H9 (cell line): ENCODE data around the gene SF3A2. TPM values are rescaled to one million over a fixed set of nuclear protein-coding genes. Genes with fewer than 3 reads are reported as not detected.
"Not testable (repeated sequence)": the region's sequence is repeated elsewhere in the genome, so short reads cannot be mapped to it uniquely, and the experiment has no call there.

Source experiments
- DNase-seq: peaks from one replicate; pipeline ENCODE4 v3.0.0-alpha.2; 2017
- H2AFZ ChIP-seq: one replicate; pipeline ENCODE4 v1.6.1; 2013; ENCODE audit warnings: mild to moderate bottlenecking, low read length, control low read depth, moderate library complexity
- H2AK5ac ChIP-seq: 2 replicates; pipeline ENCODE4 v1.6.1; 2013; ENCODE audit warnings: low read length, control low read depth, mixed read lengths; ENCODE audit not compliant: insufficient read length
- H2BK120ac ChIP-seq: one replicate; pipeline ENCODE4 v1.6.1; 2013; ENCODE audit warnings: low read depth, mild to moderate bottlenecking, low read length, control low read depth, inconsistent platforms; ENCODE audit not compliant: poor library complexity, severe bottlenecking
- H2BK12ac ChIP-seq: 2 replicates; pipeline ENCODE4 v1.6.1; 2013; ENCODE audit warnings: low read length, control low read depth, mixed read lengths, low read depth; ENCODE audit not compliant: insufficient read length
- H2BK15ac ChIP-seq: 2 replicates; pipeline ENCODE4 v1.6.1; 2013; ENCODE audit warnings: low read depth, low read length, control low read depth
- H2BK20ac ChIP-seq: one replicate; pipeline ENCODE4 v1.6.1; 2013; ENCODE audit warnings: low read depth, mild to moderate bottlenecking, low read length, control low read depth, inconsistent platforms; ENCODE audit not compliant: poor library complexity, severe bottlenecking
- H2BK5ac ChIP-seq: 2 replicates; pipeline ENCODE4 v1.6.1; 2013; ENCODE audit warnings: low read length, control low read depth, mixed read lengths; ENCODE audit not compliant: insufficient read length
- H3K14ac ChIP-seq: 2 replicates; pipeline ENCODE4 v1.6.1; 2013; ENCODE audit warnings: low read length, control low read depth; ENCODE audit not compliant: insufficient read depth
- H3K18ac ChIP-seq: 2 replicates; pipeline ENCODE4 v1.6.1; 2013; ENCODE audit warnings: low read depth, mild to moderate bottlenecking, mixed read lengths, low read length, control low read depth; ENCODE audit not compliant: insufficient read length
- H3K23ac ChIP-seq: 2 replicates; pipeline ENCODE4 v1.6.1; 2013; ENCODE audit warnings: low read length, control low read depth, mixed read lengths, low read depth; ENCODE audit not compliant: insufficient read length
- H3K23me2 ChIP-seq: 2 replicates; pipeline ENCODE4 v1.6.1; 2013; ENCODE audit warnings: low read depth, mild to moderate bottlenecking, mixed read lengths, low read length, control low read depth; ENCODE audit not compliant: insufficient read length, poor library complexity, severe bottlenecking
- H3K27ac ChIP-seq: 2 replicates; pipeline ENCODE4 v1.5.1; 2013; ENCODE audit warnings: low read length, control low read depth, mixed read lengths, low read depth; ENCODE audit not compliant: insufficient read length
- H3K27me3 ChIP-seq: 2 replicates; pipeline ENCODE4 v1.6.1; 2013; ENCODE audit warnings: low read length, control low read depth, inconsistent platforms; ENCODE audit not compliant: insufficient read depth
- H3K4ac ChIP-seq: 2 replicates; pipeline ENCODE4 v1.6.1; 2013; ENCODE audit warnings: low read depth, mild to moderate bottlenecking, control low read depth, inconsistent platforms, low read length, moderate library complexity
- H3K4me1 ChIP-seq: 2 replicates; pipeline ENCODE4 v1.6.1; 2013; ENCODE audit warnings: low read length, control low read depth, inconsistent platforms; ENCODE audit not compliant: insufficient read depth
- H3K4me2 ChIP-seq: 2 replicates; pipeline ENCODE4 v1.6.1; 2013; ENCODE audit warnings: low read length, control low read depth, mixed read lengths; ENCODE audit not compliant: insufficient read length, insufficient read depth
- H3K56ac ChIP-seq: 2 replicates; pipeline ENCODE4 v1.6.1; 2013; ENCODE audit warnings: low read depth, mild to moderate bottlenecking, mixed read lengths, low read length, control low read depth; ENCODE audit not compliant: insufficient read length
- H3K79me1 ChIP-seq: 2 replicates; pipeline ENCODE4 v1.6.1; 2013; ENCODE audit warnings: low read depth, mild to moderate bottlenecking, moderate library complexity, low read length, control low read depth, inconsistent platforms; ENCODE audit not compliant: insufficient read depth, poor library complexity, severe bottlenecking
- H3K79me2 ChIP-seq: 2 replicates; pipeline ENCODE4 v1.6.1; 2013; ENCODE audit warnings: low read length, control low read depth, inconsistent platforms; ENCODE audit not compliant: insufficient read depth
- H3K9ac ChIP-seq: 2 replicates; pipeline ENCODE4 v1.6.1; 2013; ENCODE audit warnings: low read length, control low read depth, mixed read lengths; ENCODE audit not compliant: insufficient read length; ENCODE audit errors: extremely low read depth
- H3K9me3 ChIP-seq: one replicate; pipeline ENCODE4 v1.6.1; 2013; ENCODE audit warnings: low read depth, low read length, inconsistent platforms; ENCODE audit not compliant: control insufficient read depth
- H3T11ph ChIP-seq: one replicate; pipeline ENCODE4 v1.6.1; 2013; ENCODE audit warnings: mild to moderate bottlenecking, low read length, control low read depth, inconsistent platforms
- H4K20me1 ChIP-seq: one replicate; pipeline ENCODE4 v1.6.1; 2013; ENCODE audit not compliant: control insufficient read depth, insufficient read length, insufficient read depth
- H4K5ac ChIP-seq: 2 replicates; pipeline ENCODE4 v1.6.1; 2013; ENCODE audit warnings: low read depth, mild to moderate bottlenecking, mixed read lengths, low read length, control low read depth; ENCODE audit not compliant: insufficient read length
- H4K8ac ChIP-seq: replicated peaks from 2 replicates; pipeline ENCODE4 v1.6.1; 2013; ENCODE audit warnings: low read length, control low read depth, mixed read lengths, low read depth; ENCODE audit not compliant: insufficient read length
- H4K91ac ChIP-seq: 2 replicates; pipeline ENCODE4 v1.6.1; 2013; ENCODE audit warnings: low read depth, mild to moderate bottlenecking, moderate library complexity, mixed read lengths, low read length, control low read depth; ENCODE audit not compliant: insufficient read length
- H3K27ac Mint-ChIP-seq, 3 experiments: 2 replicates in 2 of 3; 3 replicates in 1 of 3; pipeline ENCODE4 v1.8.0; 2020 to 2021; ENCODE audit warnings: mixed read lengths in 3 of 3, mild to moderate bottlenecking in 1 of 3, moderate library complexity in 1 of 3
- H3K27me3 Mint-ChIP-seq: 2 replicates; pipeline ENCODE4 v1.8.0; 2021; ENCODE audit warnings: low read depth, mild to moderate bottlenecking, moderate library complexity, mixed read lengths
- H3K36me3 Mint-ChIP-seq, 3 experiments: 2 replicates in 2 of 3; 3 replicates in 1 of 3; pipeline ENCODE4 v1.8.0; 2020 to 2021; ENCODE audit warnings: low read depth in 3 of 3, mixed read lengths in 3 of 3; ENCODE audit not compliant: insufficient read depth in 1 of 3
- H3K4me1 Mint-ChIP-seq, 2 experiments: 2 replicates each; pipeline ENCODE4 v1.8.0; 2020; ENCODE audit warnings: mixed read lengths in 2 of 2
- H3K4me3 Mint-ChIP-seq, 2 experiments: 2 replicates in 1 of 2; 3 replicates in 1 of 2; pipeline ENCODE4 v1.8.0; 2020 to 2021; ENCODE audit warnings: mild to moderate bottlenecking in 2 of 2, mixed read lengths in 2 of 2, moderate library complexity in 1 of 2
- H3K9me3 Mint-ChIP-seq, 2 experiments: 2 replicates in 1 of 2; 3 replicates in 1 of 2; pipeline ENCODE4 v1.8.0; 2020; ENCODE audit warnings: mild to moderate bottlenecking in 2 of 2, mixed read lengths in 2 of 2, moderate library complexity in 1 of 2
- WGBS: extraction: QIAGEN DNeasy Blood & Tissue Kit; methylation state at CpG from one replicate; pipeline ENCODE4 v1.1.7; 2013; ENCODE audit warnings: missing lambda C conversion rate, low lambda C conversion rate, mixed read lengths; ENCODE audit not compliant: insufficient read length; ENCODE audit errors: extremely low coverage; 5-methylcytosine and 5-hydroxymethylcytosine counted together
- total RNA-seq: library from RNA; stranded (reverse); gene quantifications from 2 replicates; pipeline ENCODE4 v1.2.1, GENCODE V29; 2021
- TF ChIP-seq, protein P1 (sequence below): fragments of 200-600 bp; sonication (generic); conservative IDR thresholded peaks from 3 replicates; pipeline ENCODE4 v1.8.0; 2021; ENCODE audit warnings: antibody characterized with exemption, mild to moderate bottlenecking

Gene SF3A2
- total RNA-seq, 1 experiment from 2014 or later = 166 TPM

DNA sequence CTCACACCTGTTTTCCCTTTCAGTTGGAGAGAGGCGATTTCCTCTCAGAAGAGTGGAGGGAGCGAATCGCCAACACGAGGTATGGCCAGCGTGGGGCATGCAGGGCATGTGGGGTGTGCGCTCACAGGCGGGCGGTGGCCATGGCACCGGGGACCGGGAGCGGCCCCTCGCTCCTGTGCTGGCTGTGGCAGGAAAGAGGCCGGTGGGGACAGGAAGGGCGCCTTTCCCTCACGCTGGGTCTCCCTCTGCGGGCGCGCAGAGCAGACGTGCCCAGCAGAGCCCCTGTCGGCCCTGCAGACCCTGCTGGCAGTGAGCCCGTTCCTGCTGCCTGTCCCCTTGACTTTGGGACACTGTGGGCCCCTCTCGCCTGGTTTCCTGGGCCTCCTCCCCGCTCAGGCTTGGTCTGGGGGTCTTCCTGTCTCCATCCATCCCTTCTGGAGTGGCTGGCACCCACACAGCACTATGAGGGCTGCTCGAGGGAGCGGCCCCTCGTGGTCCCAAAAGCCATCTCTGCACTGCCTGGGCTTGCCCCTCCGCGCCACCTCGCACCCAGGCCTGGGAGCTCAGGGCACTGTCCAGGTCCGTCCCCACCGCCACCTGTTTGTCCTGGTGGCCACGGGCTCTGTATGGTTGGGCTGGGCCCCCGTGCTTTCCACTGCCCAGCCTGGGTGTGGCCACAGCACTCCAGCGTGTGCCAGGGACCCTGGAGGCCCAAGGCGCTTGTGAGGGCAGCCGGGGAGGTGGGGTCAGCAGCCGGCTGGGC lies 36.6 kb upstream of the SF3A2 start:
- Histone ChIP-seq H2BK12ac (peak overlapping the region; percentile 6), H2BK120ac (no peak overlapping the region), H4K91ac (peak overlapping the region; percentile 43), H4K5ac (no peak overlapping the region), H4K20me1 (peaks cover 2% of the 10 kb centered on the region), H3K4ac (no peak overlapping the region), H2AFZ (no peak overlapping the region), H3K27ac (no peak overlapping the region), H3K27me3 (no peaks in the 10 kb centered on the region), H2BK5ac (no peak overlapping the region), H3K9me3 (no peaks in the 10 kb centered on the region), H2BK15ac (no peak overlapping the region), H3K4me2 (no peak overlapping the region), H3K56ac (no peak overlapping the region), H2BK20ac (no peak overlapping the region), H3K23me2 (no peaks in the 10 kb centered on the region), H4K8ac (no peak overlapping the region), H3T11ph (no peak overlapping the region), H3K9ac (no peak overlapping the region), H3K79me1 (no peaks in the 10 kb centered on the region), H2AK5ac (no peak overlapping the region), H3K14ac (no peak overlapping the region; the same call in 1 of the 2 replicates), H3K79me2 (peaks cover 2% of the 10 kb centered on the region; the same call in 1 of the 2 replicates), H3K18ac (peak overlapping the region; percentile 66), H3K23ac (no peak overlapping the region), H3K4me1 (no peaks in the 10 kb centered on the region)
- Mint-ChIP-seq H3K36me3 (peaks cover 14 to 34% (median 32%) of the 10 kb centered on the region in 3 experiments), H3K27ac (peak overlapping the region in 1 of 3 experiments; percentile 82; a peak in 1 of 7 replicates), H3K9me3 (peaks cover 0 to 8% of the 10 kb centered on the region in 2 experiments; a peak in 1 of 5 replicates), H3K4me3 (no peak overlapping the region), H3K27me3 (no peaks in the 10 kb centered on the region; the same call in 1 of the 2 replicates), H3K4me1 (peaks cover 3 to 6% of the 10 kb centered on the region in 2 experiments; a peak in 3 of 4 replicates)
- WGBS = no CpG with 5 or more reads among the region's 37 CpGs
- no peak for DNase-seq
- TF ChIP-seq, protein P1, sequence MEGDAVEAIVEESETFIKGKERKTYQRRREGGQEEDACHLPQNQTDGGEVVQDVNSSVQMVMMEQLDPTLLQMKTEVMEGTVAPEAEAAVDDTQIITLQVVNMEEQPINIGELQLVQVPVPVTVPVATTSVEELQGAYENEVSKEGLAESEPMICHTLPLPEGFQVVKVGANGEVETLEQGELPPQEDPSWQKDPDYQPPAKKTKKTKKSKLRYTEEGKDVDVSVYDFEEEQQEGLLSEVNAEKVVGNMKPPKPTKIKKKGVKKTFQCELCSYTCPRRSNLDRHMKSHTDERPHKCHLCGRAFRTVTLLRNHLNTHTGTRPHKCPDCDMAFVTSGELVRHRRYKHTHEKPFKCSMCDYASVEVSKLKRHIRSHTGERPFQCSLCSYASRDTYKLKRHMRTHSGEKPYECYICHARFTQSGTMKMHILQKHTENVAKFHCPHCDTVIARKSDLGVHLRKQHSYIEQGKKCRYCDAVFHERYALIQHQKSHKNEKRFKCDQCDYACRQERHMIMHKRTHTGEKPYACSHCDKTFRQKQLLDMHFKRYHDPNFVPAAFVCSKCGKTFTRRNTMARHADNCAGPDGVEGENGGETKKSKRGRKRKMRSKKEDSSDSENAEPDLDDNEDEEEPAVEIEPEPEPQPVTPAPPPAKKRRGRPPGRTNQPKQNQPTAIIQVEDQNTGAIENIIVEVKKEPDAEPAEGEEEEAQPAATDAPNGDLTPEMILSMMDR = no peak

DNA sequence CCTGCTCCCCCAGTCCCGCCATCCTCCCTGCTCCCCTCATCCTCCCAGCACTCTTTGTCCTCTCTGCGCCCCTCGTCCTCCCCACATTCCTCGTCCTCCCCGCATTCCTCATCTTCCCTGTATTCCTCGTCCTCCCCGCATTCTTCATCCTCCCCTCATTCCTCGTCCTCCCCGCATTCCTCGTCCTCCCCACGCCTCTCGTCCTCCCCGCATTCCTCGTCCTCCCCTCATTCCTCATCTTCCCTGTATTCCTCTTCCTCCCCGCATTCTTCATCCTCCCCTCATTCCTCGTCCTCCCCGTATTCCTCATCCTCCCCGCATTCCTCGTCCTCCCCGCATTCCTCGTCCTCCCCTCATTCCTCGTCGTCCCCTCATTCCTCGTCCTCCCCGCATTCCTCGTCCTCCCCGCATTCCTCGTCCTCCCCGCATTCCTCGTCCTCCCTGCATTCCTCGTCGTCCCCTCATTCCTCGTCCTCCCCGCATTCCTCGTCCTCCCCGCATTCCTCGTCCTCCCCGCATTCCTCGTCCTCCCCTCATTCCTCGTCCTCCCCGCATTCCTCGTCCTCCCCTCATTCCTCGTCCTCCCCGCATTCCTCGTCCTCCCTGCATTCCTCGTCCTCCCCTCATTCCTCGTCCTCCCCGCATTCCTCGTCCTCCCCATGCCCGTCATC lies 35.9 kb upstream of the SF3A2 start:
- H3K27ac ChIP-seq, H2AK5ac ChIP-seq, H2BK12ac ChIP-seq, H3K23ac ChIP-seq, H3K9me3 ChIP-seq, H3K56ac ChIP-seq, H2BK20ac ChIP-seq, H3K4me1 Mint-ChIP-seq, H3K9me3 Mint-ChIP-seq, H3K4me1 ChIP-seq, H3K79me2 ChIP-seq, DNase-seq, H2BK120ac ChIP-seq, H3K27me3 Mint-ChIP-seq, H2BK15ac ChIP-seq, H3T11ph ChIP-seq, H3K4me2 ChIP-seq, H3K14ac ChIP-seq, H3K9ac ChIP-seq, H3K4me3 Mint-ChIP-seq, H3K23me2 ChIP-seq, H3K79me1 ChIP-seq, H4K20me1 ChIP-seq, H2AFZ ChIP-seq, H3K4ac ChIP-seq, H3K27me3 ChIP-seq, H4K8ac ChIP-seq: not testable (repeated sequence)
- H3K18ac ChIP-seq = peak overlapping the region; percentile 81
- H4K5ac ChIP-seq = peak overlapping the region; percentile 73
- peaks cover 18 to 35% (median 35%) of the 10 kb centered on the region in 3 experiments for H3K36me3 Mint-ChIP-seq
- WGBS = 100% methylated on average over 24 of the region's 50 CpGs
- H2BK5ac ChIP-seq = peak overlapping the region; percentile 56
- peak overlapping the region in 2 of 3 experiments; percentile 27 to 97; a peak in 3 of 7 replicates for H3K27ac Mint-ChIP-seq
- peak overlapping the region; percentile 43 for H4K91ac ChIP-seq
